Measurements from ENCODE around the gene NOTUM.

The NOTUM gene

GRCh38 chr17:81961087-81961511 is at the start of gene NOTUM:
TSS of gene NOTUM (minus strand) at chr17:81961187. CDS start at chr17:81960909, 278 bp downstream.
- no peaks in the 10 kb centered on the region for H3K9me3 Mint-ChIP-seq
- peaks cover 3% of the 10 kb centered on the region for H3K4me1 Mint-ChIP-seq (ENCODE audit: low read depth)
- peaks cover 50% of the 10 kb centered on the region for H3K27me3 Mint-ChIP-seq (ENCODE audit: low read depth)
- DNase-seq (ENCODE audit: low spot score) = no peak
- H3K27ac Mint-ChIP-seq = no peak within 1 kb of the TSS
- H3K36me3 Mint-ChIP-seq (ENCODE audit: low read depth) = no peaks in the 10 kb centered on the region
- no peak within 1 kb of the TSS for H3K4me3 Mint-ChIP-seq

- no peak overlapping the region for H3K4me3 Mint-ChIP-seq
- no peaks in the 10 kb centered on the region for H3K4me1 Mint-ChIP-seq (ENCODE audit: low read depth)
- H3K27ac Mint-ChIP-seq = no peak overlapping the region
- H3K36me3 Mint-ChIP-seq (ENCODE audit: low read depth) = no peaks in the 10 kb centered on the region
- DNase-seq (ENCODE audit: low spot score) = no peak
- H3K9me3 Mint-ChIP-seq = no peaks in the 10 kb centered on the region
- no peaks in the 10 kb centered on the region for H3K27me3 Mint-ChIP-seq (ENCODE audit: low read depth)
These were observed 48.4 kb upstream of the NOTUM start for GRCh38 chr17:82009413-82009812.

GRCh38 chr17:82008941-82009405 is 48.0 kb upstream of the NOTUM start:
- Mint-ChIP-seq H3K4me3 (no peak overlapping the region), H3K27me3 (ENCODE audit: low read depth) (no peaks in the 10 kb centered on the region), H3K36me3 (ENCODE audit: low read depth) (no peaks in the 10 kb centered on the region), H3K9me3 (no peaks in the 10 kb centered on the region), H3K27ac (no peak overlapping the region), H3K4me1 (ENCODE audit: low read depth) (no peaks in the 10 kb centered on the region)
- no peak for DNase-seq (ENCODE audit: low spot score)

GRCh38 chr17:82008258-82008940 is 47.4 kb upstream of the NOTUM start:
- no peaks in the 10 kb centered on the region for H3K36me3 Mint-ChIP-seq (ENCODE audit: low read depth)
- no peaks in the 10 kb centered on the region for H3K4me1 Mint-ChIP-seq (ENCODE audit: low read depth)
- no peaks in the 10 kb centered on the region for H3K27me3 Mint-ChIP-seq (ENCODE audit: low read depth)
- H3K27ac Mint-ChIP-seq = no peak overlapping the region
- no peaks in the 10 kb centered on the region for H3K9me3 Mint-ChIP-seq
- DNase-seq (ENCODE audit: low spot score) = no peak
- H3K4me3 Mint-ChIP-seq = no peak overlapping the region

GRCh38 chr17:82007495-82008257 is 46.7 kb upstream of the NOTUM start:
- Mint-ChIP-seq H3K27me3 (ENCODE audit: low read depth) (no peaks in the 10 kb centered on the region), H3K27ac (no peak overlapping the region), H3K36me3 (ENCODE audit: low read depth) (no peaks in the 10 kb centered on the region), H3K9me3 (no peaks in the 10 kb centered on the region), H3K4me3 (no peak overlapping the region), H3K4me1 (ENCODE audit: low read depth) (no peaks in the 10 kb centered on the region)
- no peak for DNase-seq (ENCODE audit: low spot score)

- Mint-ChIP-seq H3K27ac (no peak overlapping the region), H3K27me3 (ENCODE audit: low read depth) (no peaks in the 10 kb centered on the region), H3K4me3 (no peak overlapping the region), H3K9me3 (no peaks in the 10 kb centered on the region), H3K4me1 (ENCODE audit: low read depth) (no peaks in the 10 kb centered on the region), H3K36me3 (ENCODE audit: low read depth) (no peaks in the 10 kb centered on the region)
- DNase-seq (ENCODE audit: low spot score) = no peak
These were observed 46.2 kb upstream of the NOTUM start for GRCh38 chr17:82007228-82007494.

GRCh38 chr17:82006468-82007227 is 45.7 kb upstream of the NOTUM start:
- Mint-ChIP-seq H3K36me3 (ENCODE audit: low read depth) (no peaks in the 10 kb centered on the region), H3K27ac (no peak overlapping the region), H3K4me3 (no peak overlapping the region), H3K9me3 (no peaks in the 10 kb centered on the region), H3K4me1 (ENCODE audit: low read depth) (no peaks in the 10 kb centered on the region), H3K27me3 (ENCODE audit: low read depth) (no peaks in the 10 kb centered on the region)
- no peak for DNase-seq (ENCODE audit: low spot score)

- Mint-ChIP-seq H3K9me3 (no peaks in the 10 kb centered on the region), H3K4me1 (ENCODE audit: low read depth) (no peaks in the 10 kb centered on the region), H3K36me3 (ENCODE audit: low read depth) (no peaks in the 10 kb centered on the region), H3K27me3 (ENCODE audit: low read depth) (no peaks in the 10 kb centered on the region), H3K27ac (no peak overlapping the region), H3K4me3 (no peak overlapping the region)
- DNase-seq (ENCODE audit: low spot score) = no peak
These were observed 44.8 kb upstream of the NOTUM start for GRCh38 chr17:82005701-82006348.

- no peaks in the 10 kb centered on the region for H3K27me3 Mint-ChIP-seq (ENCODE audit: low read depth)
- no peaks in the 10 kb centered on the region for H3K4me1 Mint-ChIP-seq (ENCODE audit: low read depth)
- no peak for DNase-seq (ENCODE audit: low spot score)
- H3K9me3 Mint-ChIP-seq = no peaks in the 10 kb centered on the region
- no peak overlapping the region for H3K27ac Mint-ChIP-seq
- no peaks in the 10 kb centered on the region for H3K36me3 Mint-ChIP-seq (ENCODE audit: low read depth)
- H3K4me3 Mint-ChIP-seq = no peak overlapping the region
These were observed 43.8 kb upstream of the NOTUM start for GRCh38 chr17:82004517-82005455.

GRCh38 chr17:82003411-82004381 is 42.7 kb upstream of the NOTUM start:
- Mint-ChIP-seq H3K9me3 (no peaks in the 10 kb centered on the region), H3K27me3 (ENCODE audit: low read depth) (no peaks in the 10 kb centered on the region), H3K27ac (no peak overlapping the region), H3K36me3 (ENCODE audit: low read depth) (no peaks in the 10 kb centered on the region), H3K4me1 (ENCODE audit: low read depth) (no peaks in the 10 kb centered on the region), H3K4me3 (no peak overlapping the region)
- no peak for DNase-seq (ENCODE audit: low spot score)

- Mint-ChIP-seq H3K27ac (no peak overlapping the region), H3K4me3 (no peak overlapping the region), H3K9me3 (no peaks in the 10 kb centered on the region), H3K27me3 (ENCODE audit: low read depth) (no peaks in the 10 kb centered on the region), H3K4me1 (ENCODE audit: low read depth) (no peaks in the 10 kb centered on the region), H3K36me3 (ENCODE audit: low read depth) (no peaks in the 10 kb centered on the region)
- no peak for DNase-seq (ENCODE audit: low spot score)
These were observed 40.6 kb upstream of the NOTUM start for GRCh38 chr17:82001571-82002056.

- Mint-ChIP-seq H3K4me1 (ENCODE audit: low read depth) (no peaks in the 10 kb centered on the region), H3K36me3 (ENCODE audit: low read depth) (no peaks in the 10 kb centered on the region), H3K27ac (no peak overlapping the region), H3K4me3 (no peak overlapping the region), H3K27me3 (ENCODE audit: low read depth) (no peaks in the 10 kb centered on the region), H3K9me3 (no peaks in the 10 kb centered on the region)
- no peak for DNase-seq (ENCODE audit: low spot score)
These were observed 40.0 kb upstream of the NOTUM start for GRCh38 chr17:82000803-82001570.

Data from T-helper 2 cell treated with Interferon-gamma antibody and Interleukin-4, amounts not matched to agents 5 μg/mL and 100 μg/mL, for 36 hours (primary cell).